ENCODE results near the gene COBL.

The COBL gene

DNA sequence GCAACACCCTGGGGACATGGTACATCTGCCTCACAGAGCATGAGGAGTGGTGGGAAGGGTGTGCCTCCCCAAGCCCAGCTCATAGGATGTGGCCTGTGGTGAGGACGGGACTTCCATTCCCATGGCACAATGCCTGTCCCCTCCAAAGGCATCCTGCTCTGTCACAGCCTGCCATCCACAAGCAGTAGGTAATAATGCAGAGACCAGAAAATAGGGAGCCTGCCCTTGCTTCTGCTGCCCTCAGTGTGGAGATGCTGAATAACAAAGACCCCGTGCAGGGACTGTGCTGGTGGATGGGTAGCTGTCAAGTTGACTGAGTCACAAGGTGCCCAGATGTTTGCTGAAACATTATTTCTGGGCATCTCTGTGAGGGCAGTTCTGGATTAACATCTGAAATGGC is 334.0 kb downstream of the COBL start:
- peak; percentile 79 for DNase-seq

DNA sequence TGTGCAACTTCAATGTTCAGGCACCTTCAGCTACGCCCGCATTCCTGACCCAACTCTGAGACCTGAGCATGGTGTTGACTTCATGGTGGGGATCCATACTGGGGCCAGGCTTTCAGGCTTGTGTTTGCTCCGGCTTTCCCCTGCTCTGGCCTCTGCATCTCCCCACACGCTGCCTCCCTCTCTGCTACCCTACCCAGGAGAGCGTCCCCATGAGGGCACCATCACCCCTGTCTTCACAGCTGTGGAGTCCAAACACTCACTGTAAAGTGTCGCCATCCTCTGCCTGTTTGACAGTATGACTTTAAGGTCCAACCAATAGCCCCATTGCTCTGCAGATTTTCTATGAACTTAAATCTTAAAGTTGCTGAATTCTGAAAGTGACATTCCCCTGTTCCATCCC is 334.9 kb downstream of the COBL start:
- DNase-seq: peak; percentile 54

DNA sequence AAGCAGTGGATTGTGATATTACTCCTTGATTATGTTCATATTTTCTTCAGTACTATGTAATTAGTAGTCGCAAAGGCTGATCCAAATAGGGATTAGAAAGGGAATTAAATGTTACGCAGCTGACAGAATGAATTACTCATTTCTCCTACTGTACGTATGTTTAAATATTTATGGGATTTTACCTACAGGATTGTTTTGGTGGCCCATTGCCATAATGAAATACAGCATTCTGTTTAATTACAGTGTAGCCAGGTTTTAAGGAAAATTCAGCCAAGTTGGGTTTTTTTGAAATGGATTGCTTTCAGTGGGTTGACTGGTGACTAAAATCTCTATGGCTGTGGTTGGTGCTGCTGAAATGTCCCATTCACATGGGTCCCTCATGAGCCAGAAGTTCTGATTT is 336.2 kb downstream of the COBL start:
- no peak for DNase-seq

DNA sequence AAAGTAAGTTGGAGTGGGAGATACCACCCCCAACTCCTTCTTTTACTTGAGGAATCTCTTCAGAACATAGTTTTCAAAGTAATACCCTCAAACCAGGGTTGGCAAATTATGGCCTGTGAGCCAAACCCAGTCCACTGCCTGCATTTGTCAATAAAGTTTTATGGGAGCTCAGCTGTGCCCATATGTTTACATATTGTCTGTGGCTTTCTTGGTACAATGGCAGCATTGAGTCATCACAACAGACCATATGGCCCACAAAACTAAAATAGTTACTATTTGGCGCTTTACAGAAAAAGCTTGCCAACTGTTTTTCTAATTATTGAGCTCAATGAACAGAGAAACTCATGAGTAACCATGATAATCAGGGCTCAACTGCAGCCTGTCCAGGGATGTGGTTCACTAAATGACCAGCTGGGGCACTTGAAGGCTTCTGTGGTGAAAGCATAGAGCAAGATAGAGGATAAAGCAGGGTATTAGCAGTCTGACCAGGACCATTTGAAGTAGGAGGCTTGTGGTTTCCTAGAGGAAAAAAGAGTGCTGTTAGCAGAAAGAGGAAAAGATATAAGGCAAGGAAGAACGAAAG is 337.9 kb downstream of the COBL start:
- peak; percentile 98 for DNase-seq

DNA sequence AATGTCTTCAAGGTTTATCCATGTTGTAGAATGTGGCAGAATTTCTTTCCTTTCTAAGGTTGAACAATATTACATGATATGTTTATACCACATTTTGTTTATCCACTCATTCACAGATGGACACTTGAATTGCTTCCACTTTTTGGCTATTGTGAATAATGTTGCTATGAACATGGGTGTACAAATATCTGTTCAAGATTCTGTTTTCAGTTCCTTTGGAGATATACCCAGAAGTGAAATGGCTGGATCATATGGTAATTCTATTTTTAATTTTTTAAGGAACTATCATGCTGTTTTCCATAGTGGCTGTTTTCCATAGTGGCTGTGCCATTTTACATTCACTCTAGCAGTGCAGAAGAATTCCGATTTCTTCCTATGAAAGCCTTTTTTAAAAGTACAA is 339.2 kb downstream of the COBL start:
- no peak for DNase-seq

DNA sequence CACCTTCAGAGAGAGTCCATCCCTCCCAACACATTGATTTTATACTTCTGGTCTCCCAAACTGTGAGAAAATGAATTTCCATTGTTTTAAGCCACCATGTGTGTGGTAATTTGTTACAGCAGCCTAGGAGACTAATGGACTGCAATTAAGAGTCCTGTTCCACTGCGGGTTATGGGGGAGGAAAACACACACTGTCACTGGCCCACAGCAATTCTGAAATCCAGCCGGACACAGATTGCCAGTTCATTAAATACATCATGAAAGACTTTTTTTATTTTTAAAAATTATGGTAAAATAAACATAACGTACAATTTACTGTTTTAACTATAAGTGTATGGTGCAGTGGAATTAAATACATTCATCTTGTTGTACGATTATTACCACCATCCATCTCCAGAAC is 340.5 kb downstream of the COBL start:
- no peak for DNase-seq

DNA sequence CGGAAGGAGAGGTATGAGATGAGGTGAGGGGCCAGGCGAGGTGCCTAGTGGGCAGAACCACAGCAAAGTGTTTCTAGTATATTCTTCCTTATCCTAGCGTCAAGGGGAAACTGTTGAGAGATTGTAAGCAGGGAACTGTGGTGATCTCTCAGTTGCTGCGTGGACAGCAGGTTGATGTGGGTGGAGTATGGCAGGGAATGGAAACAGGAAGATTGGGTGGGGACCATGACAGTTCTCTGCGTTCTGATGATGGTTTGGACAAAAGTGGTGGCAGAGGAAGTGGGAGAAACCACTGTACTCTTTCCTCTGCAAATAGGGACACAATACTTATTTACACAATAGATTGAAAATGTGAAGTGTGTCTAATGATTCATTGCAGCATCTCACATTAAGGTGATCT is 342.4 kb downstream of the COBL start:
- no peak for DNase-seq

DNA sequence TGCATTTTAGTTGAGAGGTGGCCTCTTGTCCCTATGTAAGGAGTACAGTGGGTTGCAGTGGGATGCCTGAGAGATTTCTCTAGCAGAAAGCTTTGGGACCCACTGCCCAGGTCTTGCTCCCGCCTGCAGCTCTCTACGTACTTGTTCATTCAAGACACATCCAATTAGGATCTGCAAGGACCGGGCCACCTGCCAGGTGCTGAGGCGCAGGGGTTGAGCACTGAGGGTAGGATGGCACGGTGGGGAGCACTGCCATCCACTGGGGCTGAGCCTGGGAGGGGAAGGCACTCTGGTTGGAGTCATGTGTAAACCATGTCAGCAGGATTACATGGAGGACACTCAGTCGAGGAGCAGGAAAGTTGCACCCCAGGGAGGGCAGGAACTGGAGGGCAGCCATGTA is 342.8 kb downstream of the COBL start:
- DNase-seq: no peak

DNA sequence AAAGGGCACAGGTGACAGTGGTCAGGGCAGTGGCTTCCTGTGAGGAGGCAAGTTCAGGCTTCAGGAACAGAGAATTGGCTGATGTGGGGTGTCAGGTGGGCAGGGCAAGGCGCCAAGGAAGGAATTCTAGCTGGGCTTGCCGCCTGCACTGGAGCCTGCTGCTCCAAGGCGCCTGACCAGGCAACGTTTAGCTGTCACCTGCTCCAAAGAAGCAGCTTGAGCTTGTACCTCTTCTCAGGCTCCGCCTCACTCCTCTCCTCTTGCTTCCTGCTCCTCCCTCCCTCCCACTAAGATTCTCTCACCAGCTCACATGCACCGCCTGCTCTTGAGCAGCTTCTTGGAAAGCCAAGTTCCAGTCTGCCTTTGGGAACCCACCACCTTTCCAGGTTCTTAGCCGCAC is 346.5 kb downstream of the COBL start:
- DNase-seq: peak; percentile 40

All from NCI-H69 (cell line).